Measurements from ENCODE around the gene RPL22L1.

RPL22L1 gene

GRCh38 chr3:170867143-170867937, 2.7 kb downstream of the RPL22L1 start:
- Histone ChIP-seq H3K27ac (peak overlapping the region; percentile 67), H3K4me3 (peak overlapping the region; percentile 81)
- no peak for DNase-seq (ENCODE audit: low read depth, low spot score)

GRCh38 chr3:170866499-170866898, 3.5 kb downstream of the RPL22L1 start:
- Histone ChIP-seq H3K9me3 (ENCODE audit: low read depth, low read length) (no peaks in the 10 kb centered on the region), H3K4me3 (no peak overlapping the region), H3K36me3 (ENCODE audit: insufficient read depth, low read length) (peaks cover 38% of the 10 kb centered on the region), H3K9ac (ENCODE audit: insufficient read length) (no peak overlapping the region), H3K27ac (no peak overlapping the region)
- TF ChIP-seq FOXP2 (optimal IDR thresholded peaks at IDR 0.05; ENCODE audit: control extremely low read depth, extremely low read length, insufficient read depth): no peak
- 0 out of 2 replicates have a peak, but pooled peaks have one; percentile 9 for TF ChIP-seq POLR2AphosphoS5 (IDR thresholded peaks at IDR 0.05; ENCODE audit: borderline replicate concordance, low read depth, low read length)
- no peak for DNase-seq (ENCODE audit: low read depth, low spot score)

More at GRCh38 chr3:170867143-170867937, 2.7 kb downstream of the RPL22L1 start:
- H3K36me3 ChIP-seq (ENCODE audit: insufficient read depth, low read length): peaks cover 38% of the 10 kb centered on the region
- peak overlapping the region; percentile 93 for H3K9ac ChIP-seq (ENCODE audit: insufficient read length)
- H3K9me3 ChIP-seq (ENCODE audit: low read depth, low read length): no peaks in the 10 kb centered on the region
- no peak for TF ChIP-seq EZH2 (IDR thresholded peaks at IDR 0.05)

GRCh38 chr3:170865209-170866094, 4.5 kb downstream of the RPL22L1 start:
- Histone ChIP-seq H3K36me3 (ENCODE audit: insufficient read depth, low read length) (peaks cover 38% of the 10 kb centered on the region), H3K4me3 (no peak overlapping the region), H3K9ac (ENCODE audit: insufficient read length) (no peak overlapping the region), H3K27ac (peak overlapping the region; percentile 56), H3K9me3 (ENCODE audit: low read depth, low read length) (no peaks in the 10 kb centered on the region)
- TF ChIP-seq EZH2 (IDR thresholded peaks at IDR 0.05) (no peak), FOXP2 (optimal IDR thresholded peaks at IDR 0.05; ENCODE audit: control extremely low read depth, extremely low read length, insufficient read depth) (no peak), POLR2AphosphoS5 (IDR thresholded peaks at IDR 0.05; ENCODE audit: borderline replicate concordance, low read depth, low read length) (peak; percentile 62; the same call in 1 of the 2 replicates)
- no peak for DNase-seq (ENCODE audit: low read depth, low spot score)

- Histone ChIP-seq H3K9ac (ENCODE audit: insufficient read length) (no peak overlapping the region), H3K4me3 (no peak overlapping the region), H3K36me3 (ENCODE audit: insufficient read depth, low read length) (peaks cover 38% of the 10 kb centered on the region), H3K9me3 (ENCODE audit: low read depth, low read length) (no peaks in the 10 kb centered on the region), H3K27ac (peak overlapping the region; percentile 56)
- DNase-seq (ENCODE audit: low read depth, low spot score): no peak
- TF ChIP-seq FOXP2 (optimal IDR thresholded peaks at IDR 0.05; ENCODE audit: control extremely low read depth, extremely low read length, insufficient read depth): no peak
- no peak for TF ChIP-seq EZH2 (IDR thresholded peaks at IDR 0.05)
- TF ChIP-seq POLR2AphosphoS5 (IDR thresholded peaks at IDR 0.05; ENCODE audit: borderline replicate concordance, low read depth, low read length): peak; percentile 9
Observed at GRCh38 chr3:170864525-170865208, 5.3 kb downstream of the RPL22L1 start.

- TF ChIP-seq POLR2AphosphoS5 (IDR thresholded peaks at IDR 0.05; ENCODE audit: borderline replicate concordance, low read depth, low read length): no peak
- no peak for TF ChIP-seq EZH2 (IDR thresholded peaks at IDR 0.05)
- TF ChIP-seq FOXP2 (optimal IDR thresholded peaks at IDR 0.05; ENCODE audit: control extremely low read depth, extremely low read length, insufficient read depth): no peak
- H3K36me3 ChIP-seq (ENCODE audit: insufficient read depth, low read length): peaks cover 38% of the 10 kb centered on the region
Observed at GRCh38 chr3:170863816-170864215, 6.2 kb downstream of the RPL22L1 start.

GRCh38 chr3:170862618-170863374, 7.2 kb downstream of the RPL22L1 start:
- H3K9ac ChIP-seq (ENCODE audit: insufficient read length): no peak overlapping the region
- no peak for TF ChIP-seq POLR2AphosphoS5 (IDR thresholded peaks at IDR 0.05; ENCODE audit: borderline replicate concordance, low read depth, low read length)
- TF ChIP-seq FOXP2 (optimal IDR thresholded peaks at IDR 0.05; ENCODE audit: control extremely low read depth, extremely low read length, insufficient read depth): no peak
- no peak for TF ChIP-seq EZH2 (IDR thresholded peaks at IDR 0.05)
- H3K36me3 ChIP-seq (ENCODE audit: insufficient read depth, low read length): peaks cover 30% of the 10 kb centered on the region
- DNase-seq (ENCODE audit: low read depth, low spot score): no peak
- no peaks in the 10 kb centered on the region for H3K9me3 ChIP-seq (ENCODE audit: low read depth, low read length)
- no peak overlapping the region for H3K4me3 ChIP-seq
- 0 out of 2 replicates have a peak overlapping the region, but pooled peaks have one; percentile 23 for H3K27ac ChIP-seq

More at GRCh38 chr3:170863816-170864215, 6.2 kb downstream of the RPL22L1 start:
- H3K9me3 ChIP-seq (ENCODE audit: low read depth, low read length): no peaks in the 10 kb centered on the region
- H3K9ac ChIP-seq (ENCODE audit: insufficient read length): no peak overlapping the region
- DNase-seq (ENCODE audit: low read depth, low spot score): no peak
- H3K4me3 ChIP-seq: no peak overlapping the region
- peak overlapping the region; percentile 8; the same call in 1 of the 2 replicates for H3K27ac ChIP-seq

GRCh38 chr3:170858599-170858998, 11.4 kb downstream of the RPL22L1 start:
- Histone ChIP-seq H3K9ac (ENCODE audit: insufficient read length) (no peak overlapping the region), H3K27ac (no peak overlapping the region), H3K4me3 (no peak overlapping the region), H3K36me3 (ENCODE audit: insufficient read depth, low read length) (no peaks in the 10 kb centered on the region), H3K9me3 (ENCODE audit: low read depth, low read length) (no peaks in the 10 kb centered on the region)
- no peak for DNase-seq (ENCODE audit: low read depth, low spot score)
- TF ChIP-seq FOXP2 (optimal IDR thresholded peaks at IDR 0.05; ENCODE audit: control extremely low read depth, extremely low read length, insufficient read depth) (no peak), POLR2AphosphoS5 (IDR thresholded peaks at IDR 0.05; ENCODE audit: borderline replicate concordance, low read depth, low read length) (no peak), EZH2 (IDR thresholded peaks at IDR 0.05) (no peak)

Data from SK-N-MC (cell line).